Activated T-cell treated with anti-CD3 and anti-CD28 coated beads, Interleukin-2, amount 50 U/mL, for 48 hours (primary cell): Measurements from ENCODE around the gene YIPF1.
"Not testable (repeated sequence)": the region's sequence is repeated elsewhere in the genome, so short reads cannot be mapped to it uniquely, and the experiment has no call there.

Source experiments
- DNase-seq, 2 experiments: peaks; one replicate each; pipeline ENCODE4 v3.0.0-alpha.2; 2020

YIPF1 gene

DNA sequence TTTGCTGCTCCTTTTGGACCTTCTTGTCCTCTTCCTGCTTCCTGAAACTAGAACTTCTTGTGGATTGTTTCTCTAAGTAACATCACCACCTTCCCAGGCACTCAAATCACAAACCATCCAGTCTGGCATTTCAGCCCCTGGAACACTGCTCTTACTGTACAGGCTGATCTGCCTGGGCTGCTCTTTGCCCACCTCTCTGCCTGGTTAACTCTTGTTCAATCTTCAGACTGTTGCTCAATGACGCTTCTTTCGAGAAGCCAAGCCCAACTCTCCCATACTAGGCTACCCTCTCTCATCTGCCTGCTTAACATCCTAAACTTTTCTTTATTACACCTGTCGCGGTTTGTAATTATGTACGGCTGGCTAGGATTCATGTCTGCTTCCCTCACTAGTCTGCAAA lies 5.0 kb upstream of the YIPF1 start:
- DNase-seq, result no peak

DNA sequence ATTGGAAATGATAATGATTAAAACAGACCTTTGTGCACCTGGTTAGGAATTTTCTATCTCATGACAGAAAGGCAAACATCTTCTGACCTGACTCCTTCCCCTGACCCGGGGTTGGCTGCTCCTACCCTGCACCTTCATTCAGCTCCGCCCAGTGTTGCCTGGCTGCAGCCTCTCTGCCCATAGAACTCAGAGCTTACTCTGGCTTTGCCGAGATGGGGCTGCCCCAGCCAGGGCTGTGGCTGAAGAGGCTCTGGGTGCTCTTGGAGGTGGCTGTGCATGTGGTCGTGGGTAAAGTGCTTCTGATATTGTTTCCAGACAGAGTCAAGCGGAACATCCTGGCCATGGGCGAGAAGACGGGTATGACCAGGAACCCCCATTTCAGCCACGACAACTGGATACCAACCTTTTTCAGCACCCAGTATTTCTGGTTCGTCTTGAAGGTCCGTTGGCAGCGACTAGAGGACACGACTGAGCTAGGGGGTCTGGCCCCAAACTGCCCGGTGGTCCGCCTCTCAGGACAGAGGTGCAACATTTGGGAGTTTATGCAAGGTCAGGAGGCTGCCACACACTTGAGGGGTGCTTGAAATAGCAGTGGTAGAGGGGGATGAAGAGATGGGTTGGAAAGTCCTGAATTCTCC lies 4.5 kb upstream of the YIPF1 start, which contains the start of gene DIO1:
DIO1 (plus strand) TSS at position 189 of the 638 bp plus-strand sequence; CDS start at position 213, 24 bp downstream.
- no peak for DNase-seq

DNA sequence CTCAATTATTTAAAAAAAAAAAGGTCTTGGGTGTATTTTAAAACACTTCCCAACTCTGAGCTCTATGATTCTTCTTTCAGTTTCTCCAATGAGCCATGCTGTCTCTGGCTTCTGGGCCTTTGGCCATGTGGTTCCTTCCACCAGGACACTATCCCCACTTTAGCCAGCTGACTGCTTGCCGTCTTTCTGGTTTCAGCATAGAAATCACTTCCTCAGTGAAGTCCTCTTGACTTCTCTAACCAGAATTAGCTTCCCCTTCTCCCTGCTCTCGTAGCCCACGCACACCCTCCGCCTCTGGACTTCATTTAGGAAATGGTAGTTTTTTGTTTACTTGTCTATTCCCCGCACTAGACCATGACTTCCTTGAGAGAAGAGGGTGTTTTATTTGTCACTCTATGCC lies 3.3 kb upstream of the YIPF1 start:
- DNase-seq, result no peak

- DNase-seq, result no peak
These were observed 2.1 kb upstream of the YIPF1 start for GRCh38 chr1:53891678-53892077.

DNA sequence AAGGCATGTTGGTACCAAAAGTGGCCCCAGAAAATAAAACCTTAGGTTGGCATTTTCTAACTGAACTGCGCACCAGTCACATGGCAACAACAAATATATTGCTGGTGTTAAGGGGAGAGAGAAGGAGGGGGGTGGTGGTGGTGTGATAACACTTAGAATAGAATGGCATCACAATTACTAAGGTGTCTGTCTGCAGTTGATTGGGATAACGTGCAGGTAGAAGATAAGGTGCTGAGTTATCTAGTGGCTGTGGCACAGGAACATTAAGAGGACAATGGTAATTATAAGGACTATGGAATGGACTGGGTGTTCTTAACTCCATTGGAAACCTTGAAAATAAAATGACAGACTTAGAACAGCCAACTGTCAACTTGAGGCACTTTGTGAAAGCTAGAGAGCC lies 1.4 kb upstream of the YIPF1 start:
- DNase-seq, result no peak

GRCh38 chr1:53890522-53890941 lies 935 bp upstream of the YIPF1 start:
- peak; percentile 26 to 31 for DNase-seq

GRCh38 chr1:53888681-53889080 lies 916 bp downstream of the YIPF1 start:
- no peak for DNase-seq

DNA sequence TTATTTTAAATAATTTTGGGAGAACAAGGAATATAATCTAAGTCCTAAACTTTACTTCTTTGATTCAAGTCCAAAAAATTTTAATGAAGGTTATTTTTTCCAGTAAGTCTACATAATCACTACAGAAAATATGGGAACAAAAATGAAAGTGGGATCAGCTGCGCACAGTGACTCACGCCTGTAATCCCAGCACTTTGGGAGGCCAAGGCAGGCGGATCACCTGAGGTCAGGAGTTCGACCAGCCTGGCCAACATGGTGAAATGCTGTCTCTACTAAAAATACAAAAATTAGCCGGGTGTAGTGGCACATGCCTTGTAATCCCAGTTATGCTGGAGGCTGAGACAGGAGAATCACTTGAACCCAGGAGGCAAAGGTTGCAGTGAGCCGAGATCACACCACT lies 6.0 kb downstream of the YIPF1 start:
- not testable (repeated sequence) for DNase-seq

DNA sequence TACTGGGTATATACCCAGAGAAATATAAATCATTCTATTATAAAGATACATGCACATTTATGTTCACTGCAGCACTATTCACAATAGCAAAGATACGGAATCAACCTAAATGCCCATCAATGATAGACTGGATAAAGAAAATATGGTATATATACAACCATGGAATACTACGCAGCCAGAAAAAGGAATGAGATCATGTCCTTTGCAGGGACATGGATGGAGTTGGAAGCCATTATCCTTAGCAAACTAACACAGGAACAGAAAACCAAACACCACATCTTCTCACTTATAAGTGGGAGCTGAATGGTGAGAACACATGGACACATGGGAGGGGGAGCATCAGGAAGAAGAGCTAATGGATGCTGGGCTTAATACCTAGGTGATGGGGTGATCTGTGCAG lies 7.7 kb downstream of the YIPF1 start:
- not testable (repeated sequence) for DNase-seq

GRCh38 chr1:53878492-53879105 lies 11.0 kb downstream of the YIPF1 start:
- DNase-seq, result no peak

DNA sequence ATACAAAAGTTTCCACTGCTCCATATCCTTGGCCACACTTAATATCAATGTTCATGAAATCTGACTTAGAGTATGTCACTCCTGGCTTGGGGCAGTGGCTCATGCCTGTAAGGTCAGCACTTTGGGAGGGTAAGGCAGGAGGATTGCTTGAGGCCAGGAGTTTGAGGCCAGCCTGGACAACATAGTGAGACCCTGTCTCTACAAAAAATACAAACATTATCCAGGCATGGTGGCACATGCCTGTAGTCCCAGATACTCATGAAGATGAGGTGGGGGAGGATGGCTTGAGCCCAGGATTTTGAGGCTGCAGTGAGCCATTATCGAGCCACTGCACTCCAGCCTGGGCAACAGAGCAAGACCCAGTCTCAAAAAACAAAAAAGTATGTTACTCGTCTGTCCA lies 14.4 kb downstream of the YIPF1 start:
- DNase-seq, result not testable (repeated sequence)

- DNase-seq, result no peak
These were observed 17.7 kb downstream of the YIPF1 start for GRCh38 chr1:53871773-53872484.

- no peak for DNase-seq
These were observed 18.4 kb downstream of the YIPF1 start for GRCh38 chr1:53871221-53871620.

DNA sequence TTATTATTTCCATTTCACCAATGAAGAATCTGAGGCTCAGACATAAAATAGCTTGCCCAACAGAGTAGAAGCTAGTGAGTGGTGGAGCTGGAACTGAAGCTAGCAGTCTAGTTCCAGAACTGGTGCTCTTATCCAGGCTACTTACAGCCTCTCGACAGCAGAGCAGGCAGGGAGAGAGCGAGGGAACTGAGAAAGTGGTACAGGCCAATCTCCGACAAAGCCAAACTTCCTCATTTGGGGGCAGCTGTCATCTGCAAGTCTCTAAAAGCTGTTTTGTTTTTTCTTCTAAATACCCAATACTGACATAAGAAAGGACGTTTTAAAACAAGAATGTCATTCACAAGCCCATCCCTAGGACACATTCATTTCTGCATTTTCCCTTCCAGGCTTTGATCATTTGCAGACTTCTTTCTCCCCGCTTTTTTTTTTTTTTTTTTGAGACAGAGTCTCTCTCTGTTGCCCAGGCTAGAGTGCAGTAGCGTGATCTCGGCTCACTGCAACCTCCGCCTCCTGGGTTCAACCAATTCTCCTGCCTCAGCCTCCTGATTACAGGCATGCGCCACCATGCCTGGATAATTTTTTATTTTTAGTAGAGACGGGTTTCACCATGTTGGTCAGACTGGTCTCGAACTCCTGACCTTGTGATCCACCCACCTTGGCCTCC lies 20.0 kb downstream of the YIPF1 start:
- no peak for DNase-seq

DNA sequence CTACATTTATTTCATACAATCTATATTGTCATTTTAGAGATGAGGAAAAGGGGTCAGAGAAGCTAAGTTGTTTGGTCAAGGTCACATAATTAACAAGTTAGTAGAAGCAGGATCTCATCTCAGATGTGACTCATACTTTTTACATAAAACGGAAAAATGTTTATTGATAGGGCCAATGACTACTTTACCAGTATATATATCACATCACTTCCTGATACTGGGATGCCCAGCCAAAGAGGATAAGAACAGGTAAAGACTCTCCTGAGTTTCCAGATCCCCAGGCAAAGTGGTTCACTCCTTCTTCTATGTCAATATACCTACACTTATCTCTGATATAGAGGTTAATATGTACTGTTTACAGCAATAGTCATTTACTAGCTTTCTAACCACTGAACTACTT lies 21.0 kb downstream of the YIPF1 start:
- DNase-seq, result no peak

- DNase-seq, result no peak
These were observed 27.1 kb downstream of the YIPF1 start for GRCh38 chr1:53862507-53862906.

DNA sequence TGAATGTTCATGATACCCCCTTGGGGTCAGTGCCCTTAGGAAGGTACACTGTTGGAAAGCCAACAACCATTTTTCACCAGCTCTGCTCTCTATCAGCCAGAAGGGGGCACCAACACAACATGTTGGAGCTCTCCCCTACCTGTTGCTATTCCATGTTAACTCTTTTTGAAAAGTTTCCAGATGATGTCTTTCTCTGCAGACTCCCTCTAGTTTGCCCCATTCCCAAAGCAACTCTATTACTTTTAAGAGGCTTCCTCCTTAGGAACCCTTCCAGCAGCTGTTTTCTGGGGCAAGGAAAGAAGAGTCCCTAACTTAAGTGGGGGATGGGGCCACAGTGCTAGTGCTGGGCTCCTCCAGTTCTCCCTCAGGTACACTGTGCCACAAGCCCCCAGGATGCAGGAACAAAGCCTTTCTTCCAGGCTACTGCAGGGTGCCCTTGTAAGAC lies 28.6 kb downstream of the YIPF1 start:
- DNase-seq, result peak; percentile 33 to 47

DNA sequence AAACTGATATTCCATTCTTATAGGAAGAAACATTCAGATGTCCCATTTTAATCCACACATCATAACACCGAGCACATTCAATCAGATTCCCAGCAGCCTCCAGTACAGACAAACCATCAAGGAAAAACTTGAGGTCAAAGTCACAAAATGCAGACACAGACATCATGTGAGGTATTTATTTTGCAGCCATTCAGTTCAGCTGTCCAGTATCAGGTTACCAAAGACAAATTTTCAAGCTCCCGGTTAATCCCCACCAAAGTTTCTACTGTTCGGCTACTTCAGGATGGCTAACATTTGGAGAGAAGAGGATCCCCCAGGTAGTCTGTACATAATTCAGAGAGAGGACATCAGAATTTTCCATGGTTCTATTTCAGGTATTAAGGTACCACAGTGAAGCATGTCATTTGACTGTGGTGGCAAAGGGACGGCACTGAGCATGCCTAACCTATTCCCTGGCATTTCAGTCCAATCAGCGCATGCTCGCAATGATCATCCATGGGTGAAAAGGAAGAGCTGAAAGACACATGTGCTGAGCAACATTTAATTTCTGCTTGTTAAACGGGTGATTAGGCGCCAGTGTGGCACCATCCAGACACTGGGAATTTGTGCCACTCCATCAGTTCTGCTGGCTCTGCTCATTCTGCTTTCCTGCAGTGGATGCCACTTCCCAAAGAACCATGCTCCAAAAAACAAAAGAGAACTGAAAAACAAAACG lies 37.9 kb downstream of the YIPF1 start:
- DNase-seq, result no peak

DNA sequence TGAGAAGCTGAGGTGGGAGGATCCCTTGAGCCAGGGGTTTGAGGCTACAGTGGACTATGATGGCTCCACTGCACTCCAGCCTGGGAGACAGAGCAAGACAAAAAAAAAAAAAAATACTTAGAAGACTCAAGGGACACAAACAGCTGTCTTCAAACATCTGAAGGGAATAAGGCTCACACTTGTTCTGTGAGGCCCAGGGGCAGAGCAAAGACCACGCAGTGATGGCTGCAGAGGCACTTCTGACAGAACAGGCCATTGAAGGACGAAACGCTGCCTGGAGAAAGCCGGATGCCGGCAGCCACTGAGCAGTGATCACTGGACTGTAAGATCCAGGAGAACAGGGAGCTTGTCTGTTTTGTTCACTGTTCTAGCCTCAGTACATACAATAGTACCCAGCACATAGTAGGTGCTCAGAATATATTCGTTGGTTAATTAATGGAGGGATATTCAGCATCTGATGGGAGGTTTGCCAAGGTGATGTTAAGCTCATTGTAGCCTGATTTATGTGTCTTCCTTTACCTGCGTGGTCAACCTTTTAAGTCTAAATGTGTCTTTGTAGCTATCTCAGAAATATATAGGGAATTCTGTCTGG lies 39.4 kb downstream of the YIPF1 start:
- DNase-seq, result no peak

GRCh38 chr1:53847980-53848379 lies 41.6 kb downstream of the YIPF1 start:
- DNase-seq, result no peak

DNA sequence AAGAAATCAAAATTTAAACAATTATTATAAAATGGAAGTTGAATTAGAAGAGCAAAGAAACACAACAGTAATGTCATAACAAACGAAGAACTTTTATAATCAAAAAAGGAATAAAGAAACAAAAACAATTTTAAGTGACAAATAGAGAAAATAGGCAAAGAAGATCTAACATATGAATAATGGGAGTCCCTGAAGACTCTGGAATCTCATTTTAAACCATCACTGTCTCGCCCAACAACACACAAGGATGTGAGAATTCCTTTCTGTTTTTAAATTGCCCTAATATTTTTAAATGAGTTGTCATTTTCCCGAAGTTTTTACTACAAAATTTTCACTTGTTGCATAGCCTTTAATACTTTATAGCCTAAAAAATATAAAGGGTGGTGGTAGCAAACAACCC lies 47.2 kb downstream of the YIPF1 start:
- no peak for DNase-seq

DNA sequence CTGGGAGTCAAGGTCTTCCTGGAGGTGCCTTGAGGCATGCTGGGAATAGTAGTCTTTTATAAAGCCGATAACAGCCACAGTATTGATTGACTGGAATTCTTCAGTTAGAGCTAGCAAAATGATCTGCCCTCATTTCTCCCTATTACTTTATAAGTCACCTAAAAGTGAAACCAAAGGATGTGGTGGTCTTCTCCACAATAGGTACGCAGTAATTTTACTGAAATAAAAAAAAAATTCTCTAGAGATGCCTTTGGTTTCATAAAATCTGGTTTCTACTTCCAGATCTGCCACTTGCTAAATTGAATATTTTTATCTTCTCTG lies 51.0 kb downstream of the YIPF1 start:
- DNase-seq, result no peak
